Hematopoietic multipotent progenitor cell treated with erythropoietin and hydrocortisone succinate and interleukin-3 and kit ligand, for 4 days (in vitro differentiated cells): ENCODE measurements around the gene SALL1.

ENCODE experiments used
- DNase-seq: peaks from one replicate; pipeline ENCODE4 v3.0.0-alpha.2; 2015

The SALL1 gene

GRCh38 chr16:51139568-51139967 lies 11.5 kb downstream of the SALL1 start:
- DNase-seq = no peak

GRCh38 chr16:51138178-51138577 lies 12.9 kb downstream of the SALL1 start:
- DNase-seq = no peak

- no peak for DNase-seq
Measured at GRCh38 chr16:51137097-51137496, 14.0 kb downstream of the SALL1 start.

GRCh38 chr16:51134876-51135275 lies 16.2 kb downstream of the SALL1 start:
- DNase-seq = no peak

- DNase-seq = no peak
Measured at GRCh38 chr16:51134269-51134812, 16.7 kb downstream of the SALL1 start.

GRCh38 chr16:51133688-51134087 lies 17.4 kb downstream of the SALL1 start:
- DNase-seq = no peak

GRCh38 chr16:51133183-51133582 lies 17.9 kb downstream of the SALL1 start:
- DNase-seq = no peak

- no peak for DNase-seq
Measured at GRCh38 chr16:51132490-51133115, 18.5 kb downstream of the SALL1 start.

- no peak for DNase-seq
Measured at GRCh38 chr16:51131619-51132018, 19.5 kb downstream of the SALL1 start.

GRCh38 chr16:51129105-51129504 lies 22.0 kb downstream of the SALL1 start:
- DNase-seq = no peak

- no peak for DNase-seq
Measured at GRCh38 chr16:51125992-51126391, 25.1 kb downstream of the SALL1 start.

- no peak for DNase-seq
Measured at GRCh38 chr16:51124896-51125295, 26.2 kb downstream of the SALL1 start.

GRCh38 chr16:51121850-51122249 lies 29.2 kb downstream of the SALL1 start:
- DNase-seq = no peak

GRCh38 chr16:51120730-51121347 lies 30.2 kb downstream of the SALL1 start:
- no peak for DNase-seq

GRCh38 chr16:51119973-51120729 lies 30.9 kb downstream of the SALL1 start:
- no peak for DNase-seq

GRCh38 chr16:51119556-51119955 lies 31.5 kb downstream of the SALL1 start:
- no peak for DNase-seq

- no peak for DNase-seq
Measured at GRCh38 chr16:51116353-51116752, 34.7 kb downstream of the SALL1 start.

- DNase-seq = no peak
Measured at GRCh38 chr16:51114382-51114781, 36.7 kb downstream of the SALL1 start.

- DNase-seq = no peak
Measured at GRCh38 chr16:51113236-51114125, 37.6 kb downstream of the SALL1 start.

GRCh38 chr16:51112323-51112722 lies 38.7 kb downstream of the SALL1 start:
- DNase-seq = no peak

GRCh38 chr16:51111759-51112158 lies 39.3 kb downstream of the SALL1 start:
- DNase-seq = no peak

- no peak for DNase-seq
Measured at GRCh38 chr16:51110700-51111157, 40.3 kb downstream of the SALL1 start.

- no peak for DNase-seq
Measured at GRCh38 chr16:51109173-51109572, 41.9 kb downstream of the SALL1 start.
